HepG2 (cell line): ENCODE measurements around the gene SLC23A2. TPM values are rescaled to one million over a fixed set of nuclear protein-coding genes. Genes with fewer than 3 reads are reported as not detected.

Source experiments
- ATAC-seq: fragments of 200-7000 bp; cut with Tn5 transposase; 3 replicates; pipeline ENCODE4 v1.9.1; 2020; ENCODE audit warnings: mild to moderate bottlenecking, moderate library complexity
- BruUV-seq: library from RNA; stranded (reverse); fragments of 400-500 nt; replicated peaks from 2 replicates; lab custom pipeline; 2021; lab: Mats Ljungman, UMichigan
- CTCF ChIA-PET: fragments of 300-600 bp; formaldehyde crosslinking; extraction: SDS; loops from one replicate; lab custom pipeline; 2021; ENCODE audit warnings: low total read pairs, inconsistent platforms, low intra/inter-chr PET ratio; lab: Yijun Ruan, JAX
- POLR2A ChIA-PET: fragments of 350-600 bp; sonication (Branson Sonifier 250); formaldehyde crosslinking; loops from one replicate; lab custom pipeline; 2020; ENCODE audit warnings: antibody characterized with exemption, inconsistent platforms; lab: Yijun Ruan, JAX
- DNase-seq: peaks from one replicate; pipeline ENCODE4 v3.0.0-alpha.2; 2015; ENCODE audit warnings: low spot score
- FAIRE-seq: peaks from 3 replicates; lab custom pipeline; 2011; peaks lifted over from hg19 to GRCh38; lab: Jason Lieb, UNC
- H2AFZ ChIP-seq: one replicate; pipeline ENCODE4 v1.6.1; 2011; ENCODE audit warnings: low read length, inconsistent platforms
- H3K27ac ChIP-seq: fragments of 300-600 bp; 3 replicates; pipeline ENCODE4 v1.8.0; 2011; ENCODE audit warnings: mixed run types, mild to moderate bottlenecking, mixed read lengths, low read length, inconsistent platforms; ENCODE audit not compliant: insufficient read depth; ENCODE audit errors: extremely low read length
- H3K27me3 ChIP-seq, 2 experiments: fragments of 200-600 bp in 1 of 2; 2 replicates in 1 of 2; 3 replicates in 1 of 2; pipeline versions ENCODE4 v1.6.0 to v1.8.0; 2011; ENCODE audit warnings: low read length in 2 of 2, mild to moderate bottlenecking in 2 of 2, moderate library complexity in 2 of 2, inconsistent platforms in 1 of 2; ENCODE audit not compliant: insufficient read depth in 2 of 2, control insufficient read depth in 1 of 2
- H3K36me3 ChIP-seq, 2 experiments: fragments of 200-600 bp in 1 of 2; replicated peaks in 1 of 2; 2 replicates in 1 of 2; 3 replicates in 1 of 2; pipeline versions ENCODE4 v1.5.1 to v1.8.0; 2011; ENCODE audit warnings: low read length in 2 of 2, inconsistent platforms in 1 of 2; ENCODE audit not compliant: insufficient read depth in 2 of 2, control insufficient read depth in 1 of 2
- H3K4me1 ChIP-seq: 2 replicates; pipeline ENCODE4 v1.5.1; 2012; ENCODE audit warnings: low read length, inconsistent platforms; ENCODE audit not compliant: insufficient read depth
- H3K4me2 ChIP-seq: 2 replicates; pipeline ENCODE4 v1.6.0; 2011; ENCODE audit warnings: low read depth, low read length, inconsistent platforms
- H3K4me3 ChIP-seq, 3 experiments: fragments of 200-600 bp in 1 of 3; sonication (generic), shearing (Covaris generic) in 1 of 3; replicated peaks in 1 of 3; 2 replicates each; pipeline ENCODE4 v1.5.1; 2011 to 2016; ENCODE audit warnings: low read length in 3 of 3, inconsistent platforms in 2 of 3, low read depth in 2 of 3, mild to moderate bottlenecking in 2 of 3, control low read depth in 1 of 3, mixed read lengths in 1 of 3; ENCODE audit not compliant: insufficient read depth in 1 of 3
- H3K79me2 ChIP-seq: one replicate; pipeline ENCODE4 v1.6.1; 2011; ENCODE audit warnings: low read length, inconsistent platforms; ENCODE audit not compliant: insufficient read depth
- H3K9ac ChIP-seq: 2 replicates; pipeline ENCODE4 v1.6.0; 2011; ENCODE audit warnings: mild to moderate bottlenecking, low read depth, low read length, inconsistent platforms; ENCODE audit not compliant: insufficient read depth
- H3K9me3 ChIP-seq: 2 replicates; pipeline ENCODE4 v1.5.1; 2012; ENCODE audit warnings: mild to moderate bottlenecking, low read length
- H4K20me1 ChIP-seq: 2 replicates; pipeline ENCODE4 v1.6.0; 2011; ENCODE audit warnings: inconsistent platforms, mild to moderate bottlenecking, low read length, moderate library complexity; ENCODE audit not compliant: insufficient read depth
- KLF13 ChIP-seq: sonication (generic); formaldehyde crosslinking; IDR thresholded peaks from 2 replicates; pipeline ENCODE4 v1.4.0; 2020; ENCODE audit warnings: mild to moderate bottlenecking, missing genetic modification reagents
- NBN ChIP-seq: fragments of 450-650 bp; conservative IDR thresholded peaks from 2 replicates; pipeline ENCODE4 v1.6.1; 2017
- NCOA5 ChIP-seq: sonication (generic); formaldehyde crosslinking; IDR thresholded peaks from 2 replicates; pipeline ENCODE4 v1.4.0; 2020; ENCODE audit warnings: missing genetic modification reagents
- NKX3-1 ChIP-seq: sonication (generic); formaldehyde crosslinking; IDR thresholded peaks from 2 replicates; pipeline ENCODE4 v1.5.0; 2020; ENCODE audit warnings: missing genetic modification reagents
- RELA ChIP-seq: sonication (generic); formaldehyde crosslinking; IDR thresholded peaks from 2 replicates; pipeline ENCODE4 v1.4.0; 2020; ENCODE audit warnings: missing genetic modification reagents
- RORA ChIP-seq: sonication (generic); formaldehyde crosslinking; IDR thresholded peaks from 2 replicates; pipeline ENCODE4 v1.5.0; 2020; ENCODE audit warnings: mild to moderate bottlenecking, missing genetic modification reagents, moderate library complexity
- SMC3 ChIP-seq: IDR thresholded peaks from 2 replicates; pipeline ENCODE4 v1.6.1; 2011; ENCODE audit warnings: low read length, improper control_type of control experiment
- ZFP36 ChIP-seq: fragments of 150-350 bp; IDR thresholded peaks from 2 replicates; pipeline ENCODE4 v1.6.1; 2018; ENCODE audit warnings: borderline replicate concordance, low read length, low read depth; ENCODE audit not compliant: partially characterized antibody
- ZNF234 ChIP-seq: sonication (generic); formaldehyde crosslinking; conservative IDR thresholded peaks from 2 replicates; pipeline ENCODE4 v1.5.1; 2020; ENCODE audit warnings: mild to moderate bottlenecking, missing genetic modification reagents
- ZNF335 ChIP-seq: sonication (generic); formaldehyde crosslinking; IDR thresholded peaks from 2 replicates; pipeline ENCODE4 v1.4.0; 2020; ENCODE audit warnings: missing genetic modification reagents
- ZNF367 ChIP-seq: sonication (generic); formaldehyde crosslinking; IDR thresholded peaks from 2 replicates; pipeline ENCODE4 v1.4.0; 2020; ENCODE audit warnings: missing genetic modification reagents, borderline replicate concordance
- ZNF530 ChIP-seq: sonication (generic); formaldehyde crosslinking; IDR thresholded peaks from 2 replicates; pipeline ENCODE4 v1.5.0; 2020; ENCODE audit warnings: low read depth, mild to moderate bottlenecking, missing genetic modification reagents
- ZNF629 ChIP-seq: sonication (generic); formaldehyde crosslinking; conservative IDR thresholded peaks from 2 replicates; pipeline ENCODE4 v1.5.0; 2020; ENCODE audit warnings: missing genetic modification reagents
- ZNF713 ChIP-seq: sonication (generic); formaldehyde crosslinking; IDR thresholded peaks from 2 replicates; pipeline ENCODE4 v1.4.0; 2020; ENCODE audit warnings: mild to moderate bottlenecking, missing genetic modification reagents
- ZNF792 ChIP-seq: IDR thresholded peaks from 2 replicates; pipeline ENCODE4 v1.6.1; 2016
- ZSCAN29 ChIP-seq: sonication (generic); formaldehyde crosslinking; conservative IDR thresholded peaks from 2 replicates; pipeline ENCODE4 v1.4.0; 2020; ENCODE audit warnings: mild to moderate bottlenecking, missing genetic modification reagents
- WGBS: methylation state at CpG from one replicate; pipeline ENCODE4 v1.1.6; 2017; ENCODE audit warnings: low lambda C conversion rate; 5-methylcytosine and 5-hydroxymethylcytosine counted together
- in situ Hi-C: cut with HindIII; loops from 2 replicates; pipeline ENCODE4 v1.10.0; 2017; ENCODE audit warnings: low pct_unique_long_range_greater_than_20kb; ENCODE audit not compliant: extremely low pct_ligation_motif_present
- intact Hi-C: fragments of 100-400 bp; cut with micrococcal nuclease; formaldehyde crosslinking; loops from one replicate; pipeline ENCODE4 v1.10.0; 2022; ENCODE audit not compliant: unreplicated experiment
- polyA plus RNA-seq, 8 experiments: library from polyadenylated mRNA; depleted of rRNA in 3 of 8; stranded (reverse) in 7 of 8; unstranded in 1 of 8; fragments of >200 nt; fragmentation: Illumina TruSeq in 4 of 8; extraction: Trizol in 4 of 8; gene quantifications; 2 replicates each; pipeline versions ENCODE4 v1.2.1 to v1.2.3, GENCODE V29; 2011 to 2016; ENCODE audit warnings: low read depth in 4 of 8, missing spikeins in 1 of 8, mixed read lengths in 1 of 8; ENCODE audit not compliant: insufficient read depth in 1 of 8
- total RNA-seq, 5 experiments: library from RNA; depleted of rRNA; stranded (reverse); fragments of >200 nt; fragmentation: Illumina TruSeq; extraction: Trizol; gene quantifications; 2 replicates each; pipeline ENCODE4 v1.2.3, GENCODE V29; 2016; ENCODE audit warnings: low read depth in 1 of 5
- TF ChIP-seq, protein P1 (sequence below): sonication (generic); formaldehyde crosslinking; IDR thresholded peaks from 2 replicates; pipeline ENCODE4 v1.4.0; 2020; ENCODE audit warnings: missing genetic modification reagents, borderline replicate concordance
- TF ChIP-seq, protein P2 (sequence below): sonication (generic); formaldehyde crosslinking; conservative IDR thresholded peaks from 2 replicates; pipeline ENCODE4 v1.5.0; 2020; ENCODE audit warnings: missing genetic modification reagents
- TF ChIP-seq, protein P3 (sequence below): fragments of 450-650 bp; IDR thresholded peaks from 2 replicates; pipeline ENCODE4 v1.6.1; 2016

The SLC23A2 gene
- total and polyA plus RNA-seq, 2 of the 13 experiments (the other 11 are each of a cell fraction or from before 2014, with no cell fraction given), result 42.2 to 51.2 TPM

DNA sequence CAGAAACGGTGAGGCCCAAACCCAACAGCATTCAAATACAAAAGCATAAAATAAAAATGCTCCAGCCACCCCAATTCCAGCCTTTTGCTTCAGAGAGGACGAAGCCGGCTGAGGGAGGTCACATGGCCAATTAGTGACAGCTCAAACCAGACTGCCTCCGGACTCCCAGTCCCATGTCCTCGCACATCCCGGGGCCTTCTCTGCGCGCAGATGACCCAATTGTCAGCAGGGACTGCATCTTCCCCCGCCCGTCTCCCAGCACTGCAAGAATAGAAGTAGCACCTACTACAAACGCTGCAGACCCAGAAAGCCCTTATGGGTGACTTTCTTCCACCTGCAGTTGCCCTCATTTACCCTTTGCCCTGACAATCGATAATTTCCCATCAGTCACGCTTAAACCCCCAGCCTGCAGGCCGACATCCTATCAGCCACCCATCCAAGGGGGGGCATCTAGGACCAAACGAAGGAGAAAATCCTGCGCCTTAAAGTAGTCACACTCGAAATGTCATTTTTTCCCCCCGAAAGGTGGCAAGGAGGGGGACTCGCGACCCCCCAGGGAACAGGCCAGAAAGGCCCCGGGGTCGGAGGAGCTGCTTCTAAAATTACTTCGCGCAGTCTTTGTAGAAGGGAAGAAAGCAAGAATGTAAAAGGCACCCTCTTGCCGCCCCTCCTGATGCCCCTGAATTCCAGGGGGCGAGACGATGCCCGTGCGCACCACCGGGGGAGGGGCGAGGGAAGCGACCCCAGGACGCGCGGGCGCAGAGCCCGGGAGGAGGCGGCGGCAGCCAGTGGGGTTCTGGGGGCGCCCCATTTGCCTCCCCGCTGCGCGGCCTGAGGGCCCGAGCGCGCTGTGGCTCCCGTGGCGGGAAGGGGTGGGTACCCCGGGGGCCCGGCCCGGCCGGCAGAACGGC lies 792 bp downstream of the SLC23A2 start:
- intact Hi-C loops, result loop anchor here (2.0 kb wide), 1 partner anchor 28 kb away; no protein-coding TSS in a partner anchor
- peak; percentile 68 for ATAC-seq
- no TSS peak for BruUV-seq
- TF ChIP-seq NKX3-1 (CRISPR knock-in tag) (0 out of 2 replicates have a peak, but pooled peaks have one; percentile 68), ZFP36 (no peak), ZNF530 (CRISPR knock-in tag) (no peak), ZNF792 (CRISPR knock-in tag) (no peak; the same call in 1 of the 2 replicates), RELA (CRISPR knock-in tag) (no peak), ZNF335 (no peak), KLF13 (CRISPR knock-in tag) (no peak), SMC3 (no peak), RORA (CRISPR knock-in tag) (no peak), NCOA5 (CRISPR knock-in tag) (no peak), ZNF367 (CRISPR knock-in tag) (no peak), NBN (no peak), ZNF713 (CRISPR knock-in tag) (peak; percentile 57; the same call in 1 of the 2 replicates), ZNF629 (CRISPR knock-in tag) (0 out of 2 replicates have a peak, but pooled peaks have one; percentile 20), ZSCAN29 (0 out of 2 replicates have a peak, but pooled peaks have one; percentile 60), ZNF234 (CRISPR knock-in tag) (0 out of 2 replicates have a peak, but pooled peaks have one; percentile 53)
- TF ChIP-seq, protein P1, sequence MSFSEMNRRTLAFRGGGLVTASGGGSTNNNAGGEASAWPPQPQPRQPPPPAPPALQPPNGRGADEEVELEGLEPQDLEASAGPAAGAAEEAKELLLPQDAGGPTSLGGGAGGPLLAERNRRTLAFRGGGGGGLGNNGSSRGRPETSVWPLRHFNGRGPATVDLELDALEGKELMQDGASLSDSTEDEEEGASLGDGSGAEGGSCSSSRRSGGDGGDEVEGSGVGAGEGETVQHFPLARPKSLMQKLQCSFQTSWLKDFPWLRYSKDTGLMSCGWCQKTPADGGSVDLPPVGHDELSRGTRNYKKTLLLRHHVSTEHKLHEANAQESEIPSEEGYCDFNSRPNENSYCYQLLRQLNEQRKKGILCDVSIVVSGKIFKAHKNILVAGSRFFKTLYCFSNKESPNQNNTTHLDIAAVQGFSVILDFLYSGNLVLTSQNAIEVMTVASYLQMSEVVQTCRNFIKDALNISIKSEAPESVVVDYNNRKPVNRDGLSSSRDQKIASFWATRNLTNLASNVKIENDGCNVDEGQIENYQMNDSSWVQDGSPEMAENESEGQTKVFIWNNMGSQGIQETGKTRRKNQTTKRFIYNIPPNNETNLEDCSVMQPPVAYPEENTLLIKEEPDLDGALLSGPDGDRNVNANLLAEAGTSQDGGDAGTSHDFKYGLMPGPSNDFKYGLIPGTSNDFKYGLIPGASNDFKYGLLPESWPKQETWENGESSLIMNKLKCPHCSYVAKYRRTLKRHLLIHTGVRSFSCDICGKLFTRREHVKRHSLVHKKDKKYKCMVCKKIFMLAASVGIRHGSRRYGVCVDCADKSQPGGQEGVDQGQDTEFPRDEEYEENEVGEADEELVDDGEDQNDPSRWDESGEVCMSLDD (CRISPR knock-in tag), result no peak
- TF ChIP-seq, protein P2, sequence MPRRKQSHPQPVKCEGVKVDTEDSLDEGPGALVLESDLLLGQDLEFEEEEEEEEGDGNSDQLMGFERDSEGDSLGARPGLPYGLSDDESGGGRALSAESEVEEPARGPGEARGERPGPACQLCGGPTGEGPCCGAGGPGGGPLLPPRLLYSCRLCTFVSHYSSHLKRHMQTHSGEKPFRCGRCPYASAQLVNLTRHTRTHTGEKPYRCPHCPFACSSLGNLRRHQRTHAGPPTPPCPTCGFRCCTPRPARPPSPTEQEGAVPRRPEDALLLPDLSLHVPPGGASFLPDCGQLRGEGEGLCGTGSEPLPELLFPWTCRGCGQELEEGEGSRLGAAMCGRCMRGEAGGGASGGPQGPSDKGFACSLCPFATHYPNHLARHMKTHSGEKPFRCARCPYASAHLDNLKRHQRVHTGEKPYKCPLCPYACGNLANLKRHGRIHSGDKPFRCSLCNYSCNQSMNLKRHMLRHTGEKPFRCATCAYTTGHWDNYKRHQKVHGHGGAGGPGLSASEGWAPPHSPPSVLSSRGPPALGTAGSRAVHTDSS (CRISPR knock-in tag), result no peak
- TF ChIP-seq, protein P3, sequence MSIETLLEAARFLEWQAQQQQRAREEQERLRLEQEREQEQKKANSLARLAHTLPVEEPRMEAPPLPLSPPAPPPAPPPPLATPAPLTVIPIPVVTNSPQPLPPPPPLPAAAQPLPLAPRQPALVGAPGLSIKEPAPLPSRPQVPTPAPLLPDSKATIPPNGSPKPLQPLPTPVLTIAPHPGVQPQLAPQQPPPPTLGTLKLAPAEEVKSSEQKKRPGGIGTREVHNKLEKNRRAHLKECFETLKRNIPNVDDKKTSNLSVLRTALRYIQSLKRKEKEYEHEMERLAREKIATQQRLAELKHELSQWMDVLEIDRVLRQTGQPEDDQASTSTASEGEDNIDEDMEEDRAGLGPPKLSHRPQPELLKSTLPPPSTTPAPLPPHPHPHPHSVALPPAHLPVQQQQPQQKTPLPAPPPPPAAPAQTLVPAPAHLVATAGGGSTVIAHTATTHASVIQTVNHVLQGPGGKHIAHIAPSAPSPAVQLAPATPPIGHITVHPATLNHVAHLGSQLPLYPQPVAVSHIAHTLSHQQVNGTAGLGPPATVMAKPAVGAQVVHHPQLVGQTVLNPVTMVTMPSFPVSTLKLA, result no peak

More for the DNA sequence above, 792 bp downstream of the SLC23A2 start:
- in situ Hi-C loops, result no loop called here
- Histone ChIP-seq H3K79me2 (peaks cover 55% of the 10 kb centered on the region), H3K9ac (peak overlapping the region; percentile 84), H3K4me2 (peak overlapping the region; percentile 94), H3K4me3 (peak overlapping the region; percentile 82 to 94 (median 92)), H4K20me1 (peaks cover 35% of the 10 kb centered on the region), H3K4me1 (peaks cover 68% of the 10 kb centered on the region), H3K9me3 (no peaks in the 10 kb centered on the region), H2AFZ (no peak overlapping the region), H3K27me3 (no peaks in the 10 kb centered on the region; a peak in 1 of 5 replicates), H3K36me3 (no peaks in the 10 kb centered on the region), H3K27ac (peak overlapping the region; percentile 45)
- ChIA-PET POLR2A (interaction anchor here (0.8 to 1.4 kb wide), 6 partner anchors 10 to 34 kb away, joined by 3 to 5 read pairs (median 4); no protein-coding TSS in a partner anchor), CTCF (interaction anchor here (0.6 kb wide), 1 partner anchor 101 kb away, joined by 3 read pairs; no protein-coding TSS in a partner anchor)
- peak; percentile 70 for FAIRE-seq
- DNase-seq, result peak; percentile 54
- WGBS, result 2% methylated on average over 48 of the region's 53 CpGs
